Retinal pigment epithelial cell (primary cell): ENCODE data around the gene TNFRSF11A.

ENCODE experiments used
- DNase-seq: peaks from one replicate; pipeline ENCODE4 v3.0.0-alpha.2; 2010; ENCODE audit warnings: low read depth
- H3K4me3 ChIP-seq: 2 replicates; pipeline ENCODE4 v1.5.1; 2011; ENCODE audit warnings: mild to moderate bottlenecking, low read length, control low read depth, moderate library complexity
- TF ChIP-seq, protein P1 (sequence below): conservative IDR thresholded peaks from 2 replicates; pipeline ENCODE4 v1.5.1; 2011; ENCODE audit warnings: low read depth, low read length, control low read depth, inconsistent platforms

Gene TNFRSF11A

DNA sequence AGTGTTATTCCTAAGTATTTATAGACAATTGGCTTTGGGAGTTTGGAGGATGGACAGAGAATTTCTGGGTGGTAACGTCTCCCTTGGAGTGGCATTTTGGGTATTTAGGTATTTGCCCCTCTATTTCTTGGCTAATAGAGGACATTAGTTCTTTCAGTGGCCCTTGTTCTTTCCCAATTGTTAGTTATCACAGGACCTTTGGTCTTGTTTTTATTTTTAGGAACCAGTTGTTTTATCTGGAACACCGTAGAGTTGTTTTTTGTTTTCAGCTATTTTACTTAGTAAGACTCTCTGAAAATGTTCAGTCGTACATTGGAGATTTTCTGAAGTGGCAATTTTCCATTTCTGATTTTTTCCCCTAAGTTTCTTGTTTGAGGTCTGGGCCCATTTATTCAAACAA lies 40.5 kb upstream of the TNFRSF11A start:
- TF ChIP-seq, protein P1, sequence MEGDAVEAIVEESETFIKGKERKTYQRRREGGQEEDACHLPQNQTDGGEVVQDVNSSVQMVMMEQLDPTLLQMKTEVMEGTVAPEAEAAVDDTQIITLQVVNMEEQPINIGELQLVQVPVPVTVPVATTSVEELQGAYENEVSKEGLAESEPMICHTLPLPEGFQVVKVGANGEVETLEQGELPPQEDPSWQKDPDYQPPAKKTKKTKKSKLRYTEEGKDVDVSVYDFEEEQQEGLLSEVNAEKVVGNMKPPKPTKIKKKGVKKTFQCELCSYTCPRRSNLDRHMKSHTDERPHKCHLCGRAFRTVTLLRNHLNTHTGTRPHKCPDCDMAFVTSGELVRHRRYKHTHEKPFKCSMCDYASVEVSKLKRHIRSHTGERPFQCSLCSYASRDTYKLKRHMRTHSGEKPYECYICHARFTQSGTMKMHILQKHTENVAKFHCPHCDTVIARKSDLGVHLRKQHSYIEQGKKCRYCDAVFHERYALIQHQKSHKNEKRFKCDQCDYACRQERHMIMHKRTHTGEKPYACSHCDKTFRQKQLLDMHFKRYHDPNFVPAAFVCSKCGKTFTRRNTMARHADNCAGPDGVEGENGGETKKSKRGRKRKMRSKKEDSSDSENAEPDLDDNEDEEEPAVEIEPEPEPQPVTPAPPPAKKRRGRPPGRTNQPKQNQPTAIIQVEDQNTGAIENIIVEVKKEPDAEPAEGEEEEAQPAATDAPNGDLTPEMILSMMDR: no peak
- no peak for DNase-seq
- no peak overlapping the region for H3K4me3 ChIP-seq

DNA sequence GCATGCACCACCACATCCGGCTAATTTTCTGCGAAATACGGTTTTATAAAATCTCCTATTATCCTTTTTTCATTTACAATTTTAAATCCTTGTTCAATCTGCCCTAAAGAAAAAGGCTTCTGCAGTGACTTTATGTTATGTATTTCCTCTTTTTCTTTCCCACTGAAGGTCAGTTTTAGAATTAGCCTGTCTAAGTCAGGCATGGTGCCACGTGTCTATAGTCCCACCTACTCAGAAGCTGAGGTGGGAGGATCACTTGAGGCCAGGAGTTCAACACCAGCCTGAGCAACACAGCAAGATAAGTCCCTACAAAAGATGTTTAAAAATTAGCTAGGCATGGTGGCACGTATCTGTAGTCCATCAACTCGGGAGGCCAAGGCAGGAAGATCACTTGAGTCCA lies 39.8 kb upstream of the TNFRSF11A start:
- DNase-seq: no peak
- no peak overlapping the region for H3K4me3 ChIP-seq
- TF ChIP-seq, protein P1: no peak

DNA sequence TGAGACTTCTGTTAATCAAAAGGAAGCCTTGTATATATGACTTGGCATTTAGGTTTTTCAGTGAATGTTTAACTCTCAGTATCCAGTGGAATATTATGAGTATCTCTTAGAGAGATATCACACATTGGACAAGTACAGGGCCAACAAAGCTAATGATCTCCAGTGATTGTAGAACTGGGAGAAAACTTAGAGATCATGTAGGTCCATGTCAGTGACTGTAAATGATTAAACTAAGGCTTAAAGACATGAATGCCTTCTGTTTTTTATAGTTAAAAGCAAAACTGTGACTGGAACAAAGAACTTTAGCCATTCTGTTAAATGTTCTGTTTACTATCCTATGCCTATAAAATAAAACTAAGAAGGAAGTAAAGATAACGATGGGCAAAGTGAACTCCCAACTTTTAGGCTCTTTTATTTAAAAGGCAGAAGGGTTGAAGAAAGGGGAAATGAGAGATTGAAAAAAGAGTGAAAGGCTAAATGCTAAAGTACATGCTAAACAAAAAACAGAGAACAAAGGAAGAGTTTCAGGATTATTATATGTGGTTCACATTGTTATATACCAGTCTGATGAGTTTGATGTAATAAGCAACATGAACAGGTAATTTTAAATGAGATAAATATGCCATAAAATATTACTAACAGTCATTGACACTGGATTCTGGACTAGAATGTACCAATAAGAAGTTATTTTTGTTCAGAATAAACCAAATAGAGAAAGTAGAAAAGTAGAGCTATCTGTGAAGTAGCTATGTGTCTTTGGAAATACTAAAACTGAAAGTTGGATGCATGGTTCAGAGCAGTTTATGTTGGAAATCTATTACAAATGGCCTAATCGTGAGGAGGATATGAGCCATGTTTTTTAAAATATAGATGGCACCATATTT lies 37.1 kb upstream of the TNFRSF11A start:
- DNase-seq: no peak
- TF ChIP-seq, protein P1: no peak
- H3K4me3 ChIP-seq: no peak overlapping the region

GRCh38 chr18:62288665-62289008 lies 36.5 kb upstream of the TNFRSF11A start:
- no peak overlapping the region for H3K4me3 ChIP-seq
- no peak for DNase-seq
- TF ChIP-seq, protein P1: no peak

GRCh38 chr18:62289047-62289446 lies 36.1 kb upstream of the TNFRSF11A start:
- H3K4me3 ChIP-seq: no peak overlapping the region
- DNase-seq: no peak

DNA sequence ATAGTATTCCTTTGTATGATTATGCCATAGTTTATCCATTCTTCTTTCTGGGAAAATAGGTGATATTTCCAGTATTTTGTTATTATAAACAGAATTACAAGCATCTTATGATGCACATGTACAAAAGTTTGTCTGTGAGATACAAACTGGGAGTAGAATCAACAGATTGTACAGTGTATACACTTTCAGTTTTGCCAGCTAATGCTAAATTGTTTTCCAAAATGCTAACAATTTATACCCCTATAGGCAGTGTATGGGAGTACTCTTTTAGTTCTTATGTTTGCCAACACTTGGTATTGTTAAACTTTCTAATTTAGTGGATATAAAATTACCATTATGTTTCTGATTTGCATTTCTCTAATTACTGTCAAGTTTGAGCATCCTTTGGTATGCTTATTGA lies 31.0 kb upstream of the TNFRSF11A start:
- no peak overlapping the region for H3K4me3 ChIP-seq
- TF ChIP-seq, protein P1: no peak
- DNase-seq: no peak

More at GRCh38 chr18:62289047-62289446, 36.1 kb upstream of the TNFRSF11A start:
- TF ChIP-seq, protein P1: no peak

- H3K4me3 ChIP-seq: no peak overlapping the region
- TF ChIP-seq, protein P1: no peak
- no peak for DNase-seq
These were observed 24.6 kb upstream of the TNFRSF11A start for GRCh38 chr18:62300359-62300963.
